Measurements from ENCODE around the gene THOP1.
A peak's percentile ranks its signal among the peaks of the same experiment; 100 is the strongest.

DNA sequence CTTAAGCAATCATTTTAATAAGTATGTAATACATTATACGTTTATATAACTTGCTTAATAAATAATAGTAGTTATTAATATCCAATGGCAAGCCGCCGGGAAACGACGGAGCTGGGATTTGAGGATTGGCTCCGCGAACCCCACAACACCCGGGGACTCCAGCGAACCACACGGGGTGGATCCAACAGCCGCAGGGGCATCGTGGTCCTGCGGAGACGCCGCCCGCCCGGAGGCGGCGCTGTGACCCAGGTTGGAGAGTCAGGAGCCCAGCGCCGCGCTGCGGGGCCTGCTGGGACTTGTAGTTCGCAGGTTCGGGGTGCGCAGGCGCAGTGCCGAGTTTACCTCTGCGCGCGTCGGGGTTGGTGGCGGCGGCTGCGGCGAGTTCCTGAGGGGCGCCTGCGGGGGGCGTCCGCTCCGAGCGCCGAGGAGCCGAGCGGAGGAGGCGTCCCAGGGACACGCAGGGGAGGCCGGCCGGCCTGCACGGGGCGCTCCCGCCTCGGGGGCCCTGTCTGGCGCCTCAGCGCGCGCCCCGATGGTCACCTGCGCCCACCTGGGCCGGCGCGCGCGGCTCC, 34.3 kb downstream of the THOP1 start, which contains the start of gene ZNF554:
- TF ChIP-seq, protein P1, sequence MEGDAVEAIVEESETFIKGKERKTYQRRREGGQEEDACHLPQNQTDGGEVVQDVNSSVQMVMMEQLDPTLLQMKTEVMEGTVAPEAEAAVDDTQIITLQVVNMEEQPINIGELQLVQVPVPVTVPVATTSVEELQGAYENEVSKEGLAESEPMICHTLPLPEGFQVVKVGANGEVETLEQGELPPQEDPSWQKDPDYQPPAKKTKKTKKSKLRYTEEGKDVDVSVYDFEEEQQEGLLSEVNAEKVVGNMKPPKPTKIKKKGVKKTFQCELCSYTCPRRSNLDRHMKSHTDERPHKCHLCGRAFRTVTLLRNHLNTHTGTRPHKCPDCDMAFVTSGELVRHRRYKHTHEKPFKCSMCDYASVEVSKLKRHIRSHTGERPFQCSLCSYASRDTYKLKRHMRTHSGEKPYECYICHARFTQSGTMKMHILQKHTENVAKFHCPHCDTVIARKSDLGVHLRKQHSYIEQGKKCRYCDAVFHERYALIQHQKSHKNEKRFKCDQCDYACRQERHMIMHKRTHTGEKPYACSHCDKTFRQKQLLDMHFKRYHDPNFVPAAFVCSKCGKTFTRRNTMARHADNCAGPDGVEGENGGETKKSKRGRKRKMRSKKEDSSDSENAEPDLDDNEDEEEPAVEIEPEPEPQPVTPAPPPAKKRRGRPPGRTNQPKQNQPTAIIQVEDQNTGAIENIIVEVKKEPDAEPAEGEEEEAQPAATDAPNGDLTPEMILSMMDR (conservative IDR thresholded peaks at IDR 0.05), result peak; percentile 81
- no peak for TF ChIP-seq EZH2 (IDR thresholded peaks at IDR 0.05; ENCODE audit: low read depth)

Data from PC-9 (cell line).